NAMALWA (cell line): ENCODE data around the gene PLK2.

Experiments
- DNase-seq: peaks from one replicate; pipeline ENCODE4 v3.0.0-alpha.2; 2015; ENCODE audit warnings: low spot score

PLK2 gene

GRCh38 chr5:58450018-58450417 is 9.9 kb downstream of the PLK2 start:
- no peak for DNase-seq

- no peak for DNase-seq
Observed at GRCh38 chr5:58447226-58447625, 12.7 kb downstream of the PLK2 start.

DNA sequence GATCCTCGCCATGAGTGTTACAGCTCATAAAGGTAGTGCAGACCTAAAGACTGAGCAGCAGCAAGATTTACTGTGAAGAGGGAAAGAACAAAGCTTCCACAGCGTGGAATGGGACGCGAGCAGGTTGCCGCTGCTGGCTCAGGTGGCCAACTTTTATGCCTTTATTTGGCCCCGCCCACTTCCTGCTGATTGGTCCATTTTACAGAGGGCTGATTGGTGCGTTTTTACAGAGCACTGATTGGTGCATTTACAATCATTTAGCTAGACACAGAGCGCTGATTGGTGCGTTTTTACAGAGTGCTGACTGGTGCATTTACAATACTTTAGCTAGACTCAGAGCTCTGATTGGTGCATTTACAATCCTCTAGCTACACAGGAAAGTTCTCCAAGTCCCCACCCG is 13.9 kb downstream of the PLK2 start:
- peak; percentile 0 for DNase-seq

DNA sequence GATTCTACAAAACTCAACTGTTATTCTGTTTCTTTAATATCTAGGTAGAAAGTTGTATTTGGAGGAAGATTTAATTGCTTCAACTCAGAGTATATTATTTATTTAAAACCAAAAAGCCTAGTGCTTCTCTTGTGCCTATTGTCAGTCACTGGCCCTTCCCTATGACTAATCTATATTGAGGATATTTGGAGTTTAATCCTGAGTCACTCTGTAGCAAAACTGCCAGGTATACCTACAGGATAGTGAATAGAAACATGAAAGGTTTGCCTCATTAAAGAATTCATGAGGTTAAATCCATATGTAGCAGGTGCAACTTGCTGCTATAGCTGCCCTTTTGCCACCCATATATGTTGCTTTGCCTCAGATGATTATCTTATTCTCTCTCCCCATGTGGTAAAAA is 15.1 kb downstream of the PLK2 start:
- no peak for DNase-seq

- DNase-seq, result no peak
Observed at GRCh38 chr5:58440901-58441460, 18.9 kb downstream of the PLK2 start.

DNA sequence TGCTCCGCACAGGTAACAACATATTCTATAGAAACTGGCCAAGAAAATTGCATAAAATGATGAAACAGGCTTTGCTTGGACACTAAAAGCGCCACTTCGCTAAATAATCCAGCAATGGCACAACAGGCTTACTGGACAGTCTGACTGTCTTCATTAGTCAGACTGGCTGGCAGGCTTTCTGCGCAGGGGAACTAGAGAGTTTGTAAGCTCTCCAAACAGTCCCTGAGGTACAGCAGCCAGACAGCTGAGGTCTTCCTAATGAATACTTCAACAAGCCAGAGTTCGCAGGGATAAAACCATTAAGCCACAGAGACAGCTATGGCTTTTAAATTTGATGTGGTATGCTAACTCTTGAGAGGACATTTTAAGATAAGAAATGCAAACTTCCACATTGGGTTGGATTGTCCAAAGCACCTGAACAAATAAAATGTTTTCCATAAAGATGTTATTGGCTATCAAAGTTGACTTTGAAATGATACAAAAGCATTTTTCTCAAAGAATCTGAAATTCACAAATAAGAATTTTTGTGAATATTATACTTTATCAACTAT is 20.7 kb downstream of the PLK2 start:
- DNase-seq, result no peak

GRCh38 chr5:58437661-58438060 is 22.2 kb downstream of the PLK2 start:
- no peak for DNase-seq

GRCh38 chr5:58431832-58432231 is 28.1 kb downstream of the PLK2 start:
- no peak for DNase-seq

DNA sequence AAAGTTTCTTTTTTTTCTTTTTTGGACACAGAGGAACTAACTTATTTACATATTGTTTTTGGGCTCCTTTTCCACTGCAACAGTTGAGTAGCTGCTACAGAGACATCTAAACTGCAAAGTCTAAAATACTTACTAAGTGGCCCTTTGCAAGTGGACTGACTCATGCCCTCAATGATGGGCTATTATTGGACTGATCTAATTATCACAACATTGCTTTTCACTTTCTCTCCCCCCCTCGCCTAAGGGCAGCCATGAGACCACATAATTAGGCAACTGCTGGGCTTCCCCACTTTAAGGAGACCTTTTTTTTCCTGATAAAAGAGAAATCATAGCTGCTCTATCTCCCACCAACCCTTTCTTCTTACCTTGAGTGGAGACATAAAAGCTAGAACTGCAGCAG is 47.0 kb downstream of the PLK2 start:
- DNase-seq, result no peak

GRCh38 chr5:58412081-58412480 is 47.8 kb downstream of the PLK2 start:
- no peak for DNase-seq

GRCh38 chr5:58411372-58411771 is 48.5 kb downstream of the PLK2 start:
- DNase-seq, result no peak

- no peak for DNase-seq
Observed at GRCh38 chr5:58410441-58410840, 49.4 kb downstream of the PLK2 start.

DNA sequence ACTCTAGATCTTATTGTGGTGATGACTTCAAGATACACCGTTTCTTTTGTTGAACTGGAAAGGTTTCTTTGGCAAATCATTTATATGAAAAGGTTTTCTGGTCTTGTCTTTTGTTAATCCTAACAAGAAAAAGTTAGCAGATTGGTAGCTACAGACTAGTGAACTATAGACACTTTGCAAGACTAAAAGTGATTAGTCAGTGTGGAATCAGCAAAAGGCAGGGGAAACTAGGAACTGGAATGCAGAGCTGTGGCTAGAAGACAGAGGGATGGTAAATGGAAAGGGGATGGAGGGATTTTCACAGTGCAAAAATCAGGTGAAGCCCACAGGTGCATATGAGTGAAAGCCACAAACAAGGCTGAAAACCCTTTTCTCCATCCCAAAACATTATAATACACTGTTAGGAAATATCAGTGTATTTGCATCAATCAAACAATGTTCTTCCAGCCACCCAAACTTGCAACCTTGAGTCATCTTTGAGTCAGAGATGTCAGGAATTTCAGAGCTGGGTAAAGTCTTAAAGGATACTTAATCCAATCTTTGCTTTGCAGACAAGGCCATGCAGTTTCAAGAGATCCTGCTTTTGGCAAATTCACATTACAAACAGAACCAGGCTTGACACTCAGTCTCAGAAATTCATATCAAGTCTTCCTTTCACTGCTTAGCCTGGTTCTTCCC is 52.7 kb downstream of the PLK2 start:
- DNase-seq, result no peak

GRCh38 chr5:58406394-58406793 is 53.5 kb downstream of the PLK2 start:
- no peak for DNase-seq

DNA sequence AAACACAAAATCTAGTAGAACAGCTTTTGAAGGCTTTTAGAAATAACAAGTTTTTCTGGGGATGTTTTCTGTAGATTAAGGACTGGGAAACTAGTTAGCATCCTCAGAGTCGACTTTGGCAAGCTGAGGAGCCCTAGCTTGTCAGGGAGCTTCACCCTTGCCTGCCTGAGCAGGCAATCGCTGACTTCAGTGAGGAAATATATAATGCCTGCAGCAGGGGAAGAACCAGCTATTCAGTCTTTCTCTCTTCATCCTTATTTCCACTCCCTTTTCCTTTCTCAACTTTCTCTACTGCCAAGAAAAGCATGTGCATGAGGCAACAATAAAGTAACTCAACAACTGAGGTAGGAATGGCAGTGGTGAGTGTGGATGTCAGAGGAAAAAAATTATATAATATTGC is 54.7 kb downstream of the PLK2 start:
- no peak for DNase-seq

DNA sequence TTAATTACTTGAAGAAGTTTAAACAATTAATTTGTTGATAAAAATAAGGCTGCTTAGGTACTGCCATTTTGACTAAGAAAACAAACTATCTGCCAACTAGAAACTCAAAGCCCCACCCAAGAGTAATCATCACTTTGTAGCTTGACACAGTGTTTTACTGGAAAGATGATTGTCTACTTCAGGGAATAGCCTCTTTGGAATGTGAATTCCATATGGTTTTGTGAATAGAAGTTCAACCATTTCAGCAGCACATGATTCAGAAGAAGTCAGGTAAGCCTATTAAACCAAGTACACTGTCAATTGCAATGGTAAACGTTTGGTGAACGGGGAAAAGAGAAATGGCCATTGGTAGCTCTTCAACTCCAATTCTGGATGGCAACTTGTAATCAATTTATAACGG is 55.2 kb downstream of the PLK2 start:
- DNase-seq, result no peak
